ENCODE results near the gene UBIAD1.

- TF ChIP-seq POLR2AphosphoS5 (IDR thresholded peaks at IDR 0.05): no peak
- TF ChIP-seq, protein P1, sequence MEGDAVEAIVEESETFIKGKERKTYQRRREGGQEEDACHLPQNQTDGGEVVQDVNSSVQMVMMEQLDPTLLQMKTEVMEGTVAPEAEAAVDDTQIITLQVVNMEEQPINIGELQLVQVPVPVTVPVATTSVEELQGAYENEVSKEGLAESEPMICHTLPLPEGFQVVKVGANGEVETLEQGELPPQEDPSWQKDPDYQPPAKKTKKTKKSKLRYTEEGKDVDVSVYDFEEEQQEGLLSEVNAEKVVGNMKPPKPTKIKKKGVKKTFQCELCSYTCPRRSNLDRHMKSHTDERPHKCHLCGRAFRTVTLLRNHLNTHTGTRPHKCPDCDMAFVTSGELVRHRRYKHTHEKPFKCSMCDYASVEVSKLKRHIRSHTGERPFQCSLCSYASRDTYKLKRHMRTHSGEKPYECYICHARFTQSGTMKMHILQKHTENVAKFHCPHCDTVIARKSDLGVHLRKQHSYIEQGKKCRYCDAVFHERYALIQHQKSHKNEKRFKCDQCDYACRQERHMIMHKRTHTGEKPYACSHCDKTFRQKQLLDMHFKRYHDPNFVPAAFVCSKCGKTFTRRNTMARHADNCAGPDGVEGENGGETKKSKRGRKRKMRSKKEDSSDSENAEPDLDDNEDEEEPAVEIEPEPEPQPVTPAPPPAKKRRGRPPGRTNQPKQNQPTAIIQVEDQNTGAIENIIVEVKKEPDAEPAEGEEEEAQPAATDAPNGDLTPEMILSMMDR (IDR thresholded peaks at IDR 0.05): no peak
Measured at GRCh38 chr1:11334821-11335220, 61.8 kb downstream of the UBIAD1 start.
